ENCODE results near the gene NLRP2B. TPM values are rescaled to one million over a fixed set of nuclear protein-coding genes. Genes with fewer than 3 reads are reported as not detected.

The NLRP2B gene
- total and polyA plus RNA-seq, 2 of the 8 experiments (the other 6 are each of a cell fraction or from before 2014, with no cell fraction given) = not detected

DNA sequence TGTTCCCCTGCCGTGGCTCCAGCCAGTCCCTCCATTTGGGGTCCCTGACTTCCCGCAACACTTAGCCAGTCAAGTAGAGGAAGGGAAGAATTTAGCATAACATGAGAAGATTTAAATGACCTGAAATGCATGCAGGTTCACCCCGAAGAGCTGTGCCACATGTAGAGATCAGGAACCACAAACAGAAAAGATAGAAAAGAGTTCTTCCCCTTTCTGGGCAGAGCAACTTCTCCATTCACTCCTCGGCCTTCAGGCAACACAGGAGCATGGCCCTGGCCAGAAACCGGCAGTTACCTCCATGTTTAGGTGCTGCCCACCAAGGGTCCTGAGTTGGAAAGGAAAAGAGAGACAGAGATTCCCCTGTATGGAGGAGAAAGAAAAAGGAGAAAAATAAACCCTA, 5.2 kb downstream of the NLRP2B start:
- Histone ChIP-seq H3K27ac (ENCODE audit: low read depth, low read length) (no peak overlapping the region), H2AFZ (ENCODE audit: low read length) (no peak overlapping the region), H2BK5ac (ENCODE audit: low read depth, low read length) (no peak overlapping the region), H2BK120ac (replicated peaks; ENCODE audit: low read depth, low read length) (no peak overlapping the region), H3K23me2 (ENCODE audit: low read depth, low read length) (no peaks in the 10 kb centered on the region), H3K4me1 (replicated peaks in 1 of 4; ENCODE audit: control insufficient read depth in 3 of 4, insufficient read depth in 4 of 4, low read length in 3 of 4) (no peaks in the 10 kb centered on the region), H3K4ac (replicated peaks; ENCODE audit: insufficient read length, low read depth, low read length) (no peak overlapping the region), H3K27me3 (replicated peaks in 1 of 4; ENCODE audit: control insufficient read depth in 3 of 4, extremely low read depth in 1 of 4, insufficient read depth in 3 of 4, low read length in 3 of 4) (no peaks in the 10 kb centered on the region), H2AK5ac (ENCODE audit: low read depth, low read length) (no peak overlapping the region), H2BK15ac (ENCODE audit: low read length) (no peak overlapping the region), H4K20me1 (replicated peaks in 1 of 2; ENCODE audit: control insufficient read depth in 1 of 2, insufficient read depth in 2 of 2, low read length in 2 of 2) (no peaks in the 10 kb centered on the region), H4K5ac (ENCODE audit: insufficient read length, low read depth, low read length) (no peak overlapping the region), H3K4me3 (ENCODE audit: extremely low read depth in 1 of 4, insufficient read depth in 2 of 4, low read depth in 3 of 4, low read length in 4 of 4) (no peak overlapping the region), H2BK20ac (ENCODE audit: low read length) (no peak overlapping the region), H3K18ac (ENCODE audit: extremely low read depth, low read length) (no peak overlapping the region), H3K79me2 (ENCODE audit: control insufficient read depth in 1 of 2, insufficient read depth in 2 of 2, low read length in 2 of 2) (no peaks in the 10 kb centered on the region), H4K91ac (replicated peaks; ENCODE audit: insufficient read length, low read length) (no peak overlapping the region), H3K79me1 (ENCODE audit: low read depth, low read length) (no peaks in the 10 kb centered on the region), H3K14ac (ENCODE audit: insufficient read length) (no peak overlapping the region), H4K8ac (ENCODE audit: extremely low read depth, insufficient read depth, low read length) (no peak overlapping the region), H3K36me3 (ENCODE audit: control insufficient read depth in 2 of 4, insufficient read depth in 4 of 4, low read length in 3 of 4) (no peaks in the 10 kb centered on the region), H3K56ac (replicated peaks; ENCODE audit: insufficient read length, low read depth, low read length) (no peak overlapping the region), H3K4me2 (ENCODE audit: insufficient read depth in 1 of 2, low read depth in 2 of 2, low read length in 2 of 2) (no peak overlapping the region), H3K9me3 (ENCODE audit: insufficient read depth in 2 of 2, low read depth in 1 of 2, low read length in 1 of 2) (peaks cover 0 to 5% of the 10 kb centered on the region in 2 experiments; a peak in 1 of 4 replicates), H2BK12ac (ENCODE audit: low read depth, low read length) (no peak overlapping the region), H3K9ac (replicated peaks in 1 of 4; ENCODE audit: extremely low read depth in 1 of 4, low read depth in 3 of 4, low read length in 3 of 4) (no peak overlapping the region), H3K23ac (ENCODE audit: insufficient read length) (no peak overlapping the region)
- TF ChIP-seq HDAC2 (IDR thresholded peaks at IDR 0.05; ENCODE audit: borderline replicate concordance in 1 of 2, low read depth in 2 of 2, low read length in 2 of 2) (no peak), NRF1 (IDR thresholded peaks at IDR 0.05; ENCODE audit: low read depth, low read length) (no peak), TEAD4 (IDR thresholded peaks at IDR 0.05; ENCODE audit: low read depth, low read length) (no peak), TBP (IDR thresholded peaks at IDR 0.05; ENCODE audit: low read depth, low read length) (no peak), TCF12 (IDR thresholded peaks at IDR 0.05; ENCODE audit: low read depth, low read length) (no peak), RAD21 (IDR thresholded peaks at IDR 0.05 in 1 of 2, conservative IDR thresholded peaks at IDR 0.05 in 1 of 2; ENCODE audit: low read depth in 2 of 2, low read length in 2 of 2) (no peak), JUN (IDR thresholded peaks at IDR 0.05; ENCODE audit: low read depth, low read length) (no peak), SIN3A (conservative IDR thresholded peaks at IDR 0.05 in 1 of 2, IDR thresholded peaks at IDR 0.05 in 1 of 2; ENCODE audit: low read depth in 1 of 2, low read length in 2 of 2) (no peak), CHD1 (IDR thresholded peaks at IDR 0.05; ENCODE audit: low read depth, low read length) (no peak), ASH2L (IDR thresholded peaks at IDR 0.05; ENCODE audit: low read length) (no peak), EZH2 (IDR thresholded peaks at IDR 0.05; ENCODE audit: low read depth, low read length, severe bottlenecking) (no peak), GABPA (IDR thresholded peaks at IDR 0.05; ENCODE audit: borderline replicate concordance, insufficient read depth, low read length) (no peak), CREB1 (IDR thresholded peaks at IDR 0.05) (no peak)
- TF ChIP-seq, protein P1, sequence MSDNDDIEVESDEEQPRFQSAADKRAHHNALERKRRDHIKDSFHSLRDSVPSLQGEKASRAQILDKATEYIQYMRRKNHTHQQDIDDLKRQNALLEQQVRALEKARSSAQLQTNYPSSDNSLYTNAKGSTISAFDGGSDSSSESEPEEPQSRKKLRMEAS (IDR thresholded peaks at IDR 0.05) = no peak
- DNase-seq (ENCODE audit: low read depth in 1 of 2, low spot score in 2 of 2) (no peak), FAIRE-seq (no peak)
- ChIA-PET CTCF (ENCODE audit: partially characterized antibody) (interaction anchor here (0.6 kb wide), 1 partner anchor 350 kb away, joined by 3 read pairs; no protein-coding TSS in a partner anchor), POLR2A (ENCODE audit: partially characterized antibody) (no interaction called here)
- WGBS, 2 experiments (ENCODE audit: extremely low coverage in 1 of 2, insufficient coverage in 1 of 2, insufficient read length in 1 of 2, insufficient replicate concordance in 2 of 2, low coverage in 1 of 2, low lambda C conversion rate in 2 of 2, missing lambda C conversion rate in 1 of 2) = 92% methylated on average over 2 of the region's 5 CpGs; no CpG with 5 or more reads in 1 of the 2 experiments

All from H1 (cell line).